ENCODE data around the gene OR52E4. TPM values are rescaled to one million over a fixed set of nuclear protein-coding genes. Genes with fewer than 3 reads are reported as not detected.

The OR52E4 gene
- polyA plus RNA-seq (2012; ENCODE audit: low read depth, missing spikeins), result not detected

DNA sequence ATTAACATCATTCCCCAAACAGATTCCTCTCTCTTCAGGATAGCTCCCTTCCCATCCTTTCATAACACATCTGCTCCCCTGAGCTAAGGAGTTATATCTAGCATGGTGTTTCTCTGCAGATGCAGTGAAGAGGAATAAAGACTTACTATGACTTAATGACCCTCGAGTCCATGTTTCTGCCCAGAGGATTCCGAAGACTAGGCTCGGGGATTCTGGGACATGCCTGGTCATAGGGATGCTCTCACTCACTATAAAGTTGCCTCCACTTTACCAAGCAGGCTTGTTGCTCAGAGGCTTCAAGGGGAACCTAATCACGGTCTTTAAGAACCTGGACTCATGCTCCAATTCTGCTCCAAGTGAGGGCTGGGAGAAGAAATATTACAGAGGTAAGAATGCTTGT lies at the start of gene OR52E4:
TSS of gene OR52E4 (plus strand) at position 301 of the 400 bp plus-strand sequence. CDS start 3,664 bp downstream, outside the sequence.
- TF ChIP-seq TAF1 (IDR thresholded peaks at IDR 0.05; ENCODE audit: low read depth, low read length), result no peak
- TF ChIP-seq SPI1 (IDR thresholded peaks at IDR 0.05; ENCODE audit: low read depth, low read length), result no peak
- no peak for TF ChIP-seq POU2F2 (IDR thresholded peaks at IDR 0.05; ENCODE audit: low read depth, low read length)
- TF ChIP-seq POLR2AphosphoS5 (IDR thresholded peaks at IDR 0.05; ENCODE audit: low read depth, low read length), result no peak
- TF ChIP-seq PAX5 (IDR thresholded peaks at IDR 0.05; ENCODE audit: insufficient read depth, low read length, severe bottlenecking), result no peak
- no peak for TF ChIP-seq POLR2A (IDR thresholded peaks at IDR 0.05; ENCODE audit: low read depth, low read length)
- DNase-seq (ENCODE audit: insufficient read length, low spot score) (no peak), FAIRE-seq (no peak)

DNA sequence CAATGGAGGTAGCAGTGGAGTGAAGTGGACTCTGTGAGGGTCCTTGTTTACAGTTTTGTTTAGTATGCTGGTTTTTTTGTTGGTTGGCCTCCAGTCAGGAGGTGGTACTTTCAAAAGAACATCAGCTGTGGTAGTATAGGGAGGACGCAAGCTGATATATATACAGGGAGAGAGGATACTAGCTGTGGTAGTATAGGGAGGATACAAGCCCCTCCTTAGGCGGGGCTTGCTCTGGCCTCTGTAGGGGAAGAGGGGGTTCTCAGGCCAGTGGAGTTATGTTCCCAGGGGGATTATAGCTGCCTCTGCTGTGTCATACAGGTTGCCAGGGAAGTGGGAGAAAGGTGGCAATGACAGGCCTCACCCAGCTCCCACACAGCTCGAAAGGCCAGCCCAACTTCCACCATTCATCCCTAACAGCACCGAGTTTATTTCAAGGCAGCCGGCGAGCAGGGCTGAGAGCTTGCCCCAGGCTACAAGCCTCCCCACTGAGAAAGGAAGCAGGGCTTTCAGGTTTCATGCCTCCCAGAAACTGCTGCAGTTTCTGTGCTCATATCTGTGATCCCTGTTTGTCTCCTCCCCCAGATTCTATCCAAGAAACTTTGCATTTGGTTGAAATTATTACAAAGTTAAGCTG lies 49.1 kb upstream of the OR52E4 start:
- FAIRE-seq, result no peak
- no peak for TF ChIP-seq POLR2AphosphoS5 (IDR thresholded peaks at IDR 0.05; ENCODE audit: low read depth, low read length)
- TF ChIP-seq POU2F2 (IDR thresholded peaks at IDR 0.05; ENCODE audit: low read depth, low read length), result no peak
- TF ChIP-seq PAX5 (IDR thresholded peaks at IDR 0.05; ENCODE audit: insufficient read depth, low read length, severe bottlenecking), result no peak
- no peak for TF ChIP-seq POLR2A (IDR thresholded peaks at IDR 0.05; ENCODE audit: low read depth, low read length)
- TF ChIP-seq SPI1 (IDR thresholded peaks at IDR 0.05; ENCODE audit: low read depth, low read length), result no peak
- TF ChIP-seq TAF1 (IDR thresholded peaks at IDR 0.05; ENCODE audit: low read depth, low read length), result no peak
- no peak for DNase-seq (ENCODE audit: insufficient read length, low spot score)

GRCh38 chr11:5833446-5833845 lies 47.0 kb upstream of the OR52E4 start:
- no peak for TF ChIP-seq POLR2AphosphoS5 (IDR thresholded peaks at IDR 0.05; ENCODE audit: low read depth, low read length)
- no peak for DNase-seq (ENCODE audit: insufficient read length, low spot score)
- no peak for FAIRE-seq

GRCh38 chr11:5837695-5838094 lies 42.7 kb upstream of the OR52E4 start:
- no peak for TF ChIP-seq POU2F2 (IDR thresholded peaks at IDR 0.05; ENCODE audit: low read depth, low read length)
- TF ChIP-seq PAX5 (IDR thresholded peaks at IDR 0.05; ENCODE audit: insufficient read depth, low read length, severe bottlenecking), result no peak
- TF ChIP-seq SPI1 (IDR thresholded peaks at IDR 0.05; ENCODE audit: low read depth, low read length), result no peak
- TF ChIP-seq TAF1 (IDR thresholded peaks at IDR 0.05; ENCODE audit: low read depth, low read length), result no peak
- TF ChIP-seq POLR2A (IDR thresholded peaks at IDR 0.05; ENCODE audit: low read depth, low read length), result no peak
- TF ChIP-seq POLR2AphosphoS5 (IDR thresholded peaks at IDR 0.05; ENCODE audit: low read depth, low read length), result no peak
- DNase-seq (ENCODE audit: insufficient read length, low spot score), result no peak
- FAIRE-seq, result no peak

DNA sequence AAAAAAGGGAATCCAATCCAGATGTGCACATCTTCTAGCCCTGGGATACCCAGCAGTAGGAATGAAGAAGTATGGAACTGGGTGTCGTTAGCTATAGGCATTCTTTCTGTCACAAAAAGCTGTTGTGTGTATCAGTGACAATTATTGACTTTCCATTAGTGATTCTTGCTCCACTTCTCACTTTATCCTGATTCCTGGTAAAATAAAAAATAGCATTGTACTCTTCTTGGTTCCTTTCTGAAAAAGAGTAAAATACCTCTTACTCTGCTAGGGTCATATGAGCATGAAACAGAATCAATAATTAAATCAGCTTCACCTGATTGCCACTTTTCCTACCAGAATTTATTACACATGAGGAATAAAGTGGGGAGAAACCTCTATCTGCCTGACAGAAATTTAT lies 38.6 kb upstream of the OR52E4 start, which contains the start of gene OR52E6:
TSS of gene OR52E6 (minus strand) at position 101 of the 400 bp plus-strand sequence. CDS start at position 101, 0 bp downstream.
- no peak for FAIRE-seq
- TF ChIP-seq PAX5 (IDR thresholded peaks at IDR 0.05; ENCODE audit: insufficient read depth, low read length, severe bottlenecking), result no peak
- TF ChIP-seq POU2F2 (IDR thresholded peaks at IDR 0.05; ENCODE audit: low read depth, low read length), result no peak
- TF ChIP-seq TAF1 (IDR thresholded peaks at IDR 0.05; ENCODE audit: low read depth, low read length), result no peak
- TF ChIP-seq SPI1 (IDR thresholded peaks at IDR 0.05; ENCODE audit: low read depth, low read length), result no peak
- no peak for TF ChIP-seq POLR2AphosphoS5 (IDR thresholded peaks at IDR 0.05; ENCODE audit: low read depth, low read length)
- TF ChIP-seq POLR2A (IDR thresholded peaks at IDR 0.05; ENCODE audit: low read depth, low read length), result no peak
- DNase-seq (ENCODE audit: insufficient read length, low spot score), result no peak

- TF ChIP-seq PAX5 (IDR thresholded peaks at IDR 0.05; ENCODE audit: insufficient read depth, low read length, severe bottlenecking) (no peak), POLR2A (IDR thresholded peaks at IDR 0.05; ENCODE audit: low read depth, low read length) (no peak), POU2F2 (IDR thresholded peaks at IDR 0.05; ENCODE audit: low read depth, low read length) (no peak), SPI1 (IDR thresholded peaks at IDR 0.05; ENCODE audit: low read depth, low read length) (no peak), TAF1 (IDR thresholded peaks at IDR 0.05; ENCODE audit: low read depth, low read length) (no peak), POLR2AphosphoS5 (IDR thresholded peaks at IDR 0.05; ENCODE audit: low read depth, low read length) (no peak)
- no peak for DNase-seq (ENCODE audit: insufficient read length, low spot score)
- FAIRE-seq, result no peak
Observed at GRCh38 chr11:5846701-5847100, 33.7 kb upstream of the OR52E4 start.

DNA sequence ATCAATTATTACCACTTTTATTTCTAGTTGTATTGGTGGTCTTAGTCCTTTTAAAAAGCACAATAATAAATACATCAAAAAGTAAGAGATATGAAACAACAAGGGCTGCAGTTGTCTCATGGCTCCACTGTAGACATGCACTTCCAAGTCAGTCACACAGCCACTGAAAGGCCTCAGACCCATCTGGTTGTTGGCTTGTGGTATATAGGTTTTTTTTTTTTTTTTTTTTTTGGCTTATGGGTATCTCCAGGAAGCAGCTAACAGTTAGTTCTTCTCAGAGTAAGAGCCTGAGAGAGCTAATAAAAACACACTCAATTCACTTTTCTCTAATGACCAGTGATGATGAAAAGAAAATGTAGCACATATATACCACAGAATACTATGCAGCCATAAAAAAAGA lies 32.7 kb upstream of the OR52E4 start:
- TF ChIP-seq SPI1 (IDR thresholded peaks at IDR 0.05; ENCODE audit: low read depth, low read length) (no peak), PAX5 (IDR thresholded peaks at IDR 0.05; ENCODE audit: insufficient read depth, low read length, severe bottlenecking) (no peak), TAF1 (IDR thresholded peaks at IDR 0.05; ENCODE audit: low read depth, low read length) (no peak), POLR2A (IDR thresholded peaks at IDR 0.05; ENCODE audit: low read depth, low read length) (no peak), POU2F2 (IDR thresholded peaks at IDR 0.05; ENCODE audit: low read depth, low read length) (no peak), POLR2AphosphoS5 (IDR thresholded peaks at IDR 0.05; ENCODE audit: low read depth, low read length) (no peak)
- DNase-seq (ENCODE audit: insufficient read length, low spot score) (no peak), FAIRE-seq (no peak)

GRCh38 chr11:5851002-5851401 lies 29.4 kb upstream of the OR52E4 start:
- TF ChIP-seq SPI1 (IDR thresholded peaks at IDR 0.05; ENCODE audit: low read depth, low read length) (no peak), POLR2A (IDR thresholded peaks at IDR 0.05; ENCODE audit: low read depth, low read length) (no peak), POLR2AphosphoS5 (IDR thresholded peaks at IDR 0.05; ENCODE audit: low read depth, low read length) (no peak), POU2F2 (IDR thresholded peaks at IDR 0.05; ENCODE audit: low read depth, low read length) (no peak), TAF1 (IDR thresholded peaks at IDR 0.05; ENCODE audit: low read depth, low read length) (no peak), PAX5 (IDR thresholded peaks at IDR 0.05; ENCODE audit: insufficient read depth, low read length, severe bottlenecking) (no peak)
- no peak for FAIRE-seq
- DNase-seq (ENCODE audit: insufficient read length, low spot score), result no peak

- no peak for FAIRE-seq
- no peak for DNase-seq (ENCODE audit: insufficient read length, low spot score)
- TF ChIP-seq PAX5 (IDR thresholded peaks at IDR 0.05; ENCODE audit: insufficient read depth, low read length, severe bottlenecking) (no peak), POU2F2 (IDR thresholded peaks at IDR 0.05; ENCODE audit: low read depth, low read length) (no peak), POLR2A (IDR thresholded peaks at IDR 0.05; ENCODE audit: low read depth, low read length) (no peak), SPI1 (IDR thresholded peaks at IDR 0.05; ENCODE audit: low read depth, low read length) (no peak), POLR2AphosphoS5 (IDR thresholded peaks at IDR 0.05; ENCODE audit: low read depth, low read length) (no peak), TAF1 (IDR thresholded peaks at IDR 0.05; ENCODE audit: low read depth, low read length) (no peak)
Observed at GRCh38 chr11:5857590-5857989, 22.8 kb upstream of the OR52E4 start, which contains the start of gene OR52E8. TSS of gene OR52E8 (minus strand) at chr11:5857690. CDS start at chr11:5857690, 0 bp downstream.

All from GM12891 (cell line).